ENCODE data around the gene ERICH3. TPM values are rescaled to one million over a fixed set of nuclear protein-coding genes. Genes with fewer than 3 reads are reported as not detected.
A peak's percentile ranks its signal among the peaks of the same experiment; 100 is the strongest.

The ERICH3 gene
- total and polyA plus RNA-seq, 4 donors = 5.7 to 16.0 (median 13.2) TPM

DNA sequence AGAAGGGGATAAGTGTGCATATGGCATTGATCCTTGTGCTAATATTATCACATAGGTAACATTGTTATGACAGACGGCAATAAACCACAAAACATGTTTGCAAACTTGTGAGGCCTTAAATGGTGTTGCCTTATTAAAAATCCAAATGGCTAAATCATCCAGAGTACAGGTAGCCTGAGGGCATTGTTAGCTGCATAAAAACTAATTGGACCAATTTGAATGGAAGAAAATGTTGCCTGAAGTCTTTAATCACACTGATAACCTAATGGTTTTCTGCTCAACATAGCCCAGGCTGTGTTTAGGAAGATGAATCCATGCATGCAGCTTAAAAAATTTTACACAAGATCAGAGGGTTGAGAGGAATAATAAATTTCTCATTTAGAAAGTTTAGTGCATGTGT is 141.8 kb downstream of the ERICH3 start:
- no peaks in the 10 kb centered on the region for H3K36me3 ChIP-seq (ENCODE audit: control insufficient read depth, insufficient read depth, low read length)
- WGBS (ENCODE audit: insufficient coverage) = no CpG with 5 or more reads among the region's 1 CpG
- H3K27me3 ChIP-seq (ENCODE audit: control insufficient read depth, insufficient read depth, low read length) = no peaks in the 10 kb centered on the region
- peak in 1 of 6 donors; percentile 74 for DNase-seq (ENCODE audit: low read depth in 4 of 6, low spot score in 6 of 6)
- H3K27ac ChIP-seq (ENCODE audit: low read depth, low read length) = no peak overlapping the region
- no peaks in the 10 kb centered on the region for H3K4me1 ChIP-seq (ENCODE audit: control insufficient read depth, insufficient read depth, low read length)
- H3K4me3 ChIP-seq (ENCODE audit: low read depth, low read length) = no peak overlapping the region
- no peaks in the 10 kb centered on the region for H3K9me3 ChIP-seq (ENCODE audit: control insufficient read depth, insufficient read depth, low read length)

DNA sequence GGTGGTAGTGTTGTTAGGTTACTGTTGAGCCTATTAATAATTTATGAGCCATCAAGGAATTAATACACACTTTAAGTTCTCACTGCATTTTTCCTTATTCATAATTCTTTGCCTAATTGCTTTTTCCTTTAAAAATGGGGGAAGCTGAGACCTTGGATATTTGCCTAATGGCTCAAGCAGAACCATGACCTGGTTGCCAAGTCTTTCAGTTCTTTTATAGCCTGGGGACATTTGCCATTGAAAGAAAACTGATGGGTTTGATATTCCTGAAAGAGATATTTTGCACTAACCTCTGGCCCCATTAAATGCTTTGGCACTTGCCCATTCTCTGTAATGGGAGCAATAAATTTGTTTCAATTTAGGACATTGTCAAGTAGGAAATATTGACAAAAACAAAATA is 142.7 kb downstream of the ERICH3 start:
- Histone ChIP-seq H3K4me3 (ENCODE audit: low read depth, low read length) (no peak overlapping the region), H3K4me1 (ENCODE audit: control insufficient read depth, insufficient read depth, low read length) (no peaks in the 10 kb centered on the region), H3K36me3 (ENCODE audit: control insufficient read depth, insufficient read depth, low read length) (no peaks in the 10 kb centered on the region), H3K9me3 (ENCODE audit: control insufficient read depth, insufficient read depth, low read length) (no peaks in the 10 kb centered on the region), H3K27me3 (ENCODE audit: control insufficient read depth, insufficient read depth, low read length) (no peaks in the 10 kb centered on the region), H3K27ac (ENCODE audit: low read depth, low read length) (no peak overlapping the region)
- peak in 2 of 6 donors; percentile 47 to 49 for DNase-seq (ENCODE audit: low read depth in 4 of 6, low spot score in 6 of 6)

DNA sequence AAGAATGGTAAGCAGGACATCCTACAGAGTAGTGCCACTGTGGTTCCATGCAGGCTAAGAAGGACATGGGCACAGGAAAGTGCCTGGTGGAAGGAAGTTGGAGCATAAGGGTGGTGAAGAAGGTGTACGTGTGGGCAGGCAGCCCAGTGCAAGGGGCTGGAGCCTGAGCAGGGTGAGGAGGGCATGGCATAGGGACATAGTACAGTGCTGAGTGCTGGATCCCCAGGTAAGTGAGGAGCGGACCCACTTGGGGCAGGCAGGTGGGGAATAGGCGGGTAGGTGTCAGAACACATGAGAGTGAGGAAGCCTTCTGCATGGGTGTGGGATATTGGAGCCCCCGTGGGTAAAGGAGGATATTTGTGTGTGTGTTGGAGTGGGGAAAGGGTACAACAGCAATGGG is 145.5 kb downstream of the ERICH3 start:
- no peak overlapping the region for H3K27ac ChIP-seq (ENCODE audit: low read depth, low read length)
- H3K27me3 ChIP-seq (ENCODE audit: control insufficient read depth, insufficient read depth, low read length) = no peaks in the 10 kb centered on the region
- H3K4me3 ChIP-seq (ENCODE audit: low read depth, low read length) = no peak overlapping the region
- no peak for DNase-seq (ENCODE audit: low read depth in 4 of 6, low spot score in 6 of 6)
- no peaks in the 10 kb centered on the region for H3K9me3 ChIP-seq (ENCODE audit: control insufficient read depth, insufficient read depth, low read length)
- H3K36me3 ChIP-seq (ENCODE audit: control insufficient read depth, insufficient read depth, low read length) = no peaks in the 10 kb centered on the region
- no peaks in the 10 kb centered on the region for H3K4me1 ChIP-seq (ENCODE audit: control insufficient read depth, insufficient read depth, low read length)
- 100% methylated on average over 4 of the region's 4 CpGs for WGBS (ENCODE audit: insufficient coverage)

DNA sequence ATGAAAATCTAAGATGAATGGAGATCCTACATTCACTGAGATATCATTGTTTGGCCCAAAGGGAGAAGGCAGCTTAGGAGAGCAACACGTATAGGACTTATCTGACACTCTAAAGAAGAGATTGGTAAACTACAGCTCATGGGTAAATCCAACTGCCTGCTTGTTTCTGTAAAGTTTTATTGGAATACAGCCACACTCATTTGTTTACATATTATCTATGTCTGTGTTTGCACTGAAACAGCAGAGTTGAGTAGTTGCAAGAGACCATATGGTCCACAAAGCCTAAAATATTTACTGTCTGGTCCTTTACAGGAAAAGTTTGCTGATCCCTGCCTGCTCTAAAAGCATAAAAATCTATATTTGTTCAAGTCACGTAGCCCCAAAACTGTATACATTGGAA is 146.9 kb downstream of the ERICH3 start:
- no peaks in the 10 kb centered on the region for H3K9me3 ChIP-seq (ENCODE audit: control insufficient read depth, insufficient read depth, low read length)
- H3K27ac ChIP-seq (ENCODE audit: low read depth, low read length) = no peak overlapping the region
- no peak overlapping the region for H3K4me3 ChIP-seq (ENCODE audit: low read depth, low read length)
- no peaks in the 10 kb centered on the region for H3K4me1 ChIP-seq (ENCODE audit: control insufficient read depth, insufficient read depth, low read length)
- no peaks in the 10 kb centered on the region for H3K36me3 ChIP-seq (ENCODE audit: control insufficient read depth, insufficient read depth, low read length)
- WGBS (ENCODE audit: insufficient coverage) = no CpG with 5 or more reads among the region's 2 CpGs
- H3K27me3 ChIP-seq (ENCODE audit: control insufficient read depth, insufficient read depth, low read length) = no peaks in the 10 kb centered on the region
- no peak for DNase-seq (ENCODE audit: low read depth in 4 of 6, low spot score in 6 of 6)

DNA sequence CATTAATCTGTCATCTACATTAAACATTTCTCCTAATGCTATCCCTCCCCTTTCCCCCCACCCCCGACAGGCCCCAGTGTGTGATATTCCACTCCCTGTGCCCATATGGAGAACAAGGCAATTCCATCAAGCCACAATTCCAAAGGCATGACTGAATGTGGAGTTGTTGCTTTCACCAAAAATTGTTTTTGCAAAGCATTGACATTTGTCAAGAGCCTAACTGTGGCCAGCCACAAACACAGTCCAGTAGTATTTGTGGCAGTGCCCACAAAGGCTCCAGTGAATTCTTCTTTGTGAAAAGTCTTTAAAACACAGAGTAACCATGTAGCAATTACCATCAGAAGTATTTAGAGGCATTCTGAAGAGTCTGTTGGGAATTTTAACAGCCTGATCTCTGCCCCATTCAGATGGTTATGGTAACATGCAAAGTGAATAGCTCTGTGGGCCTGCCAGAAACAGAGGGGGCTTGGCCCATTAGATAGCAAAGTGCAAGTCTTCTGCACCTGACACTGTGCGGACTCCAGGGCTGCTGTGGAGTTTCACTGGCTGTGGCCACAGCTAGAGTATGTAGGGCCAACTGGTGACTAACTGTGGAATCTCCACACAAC is 149.6 kb downstream of the ERICH3 start:
- Histone ChIP-seq H3K27me3 (ENCODE audit: control insufficient read depth, insufficient read depth, low read length) (no peaks in the 10 kb centered on the region), H3K4me1 (ENCODE audit: control insufficient read depth, insufficient read depth, low read length) (no peaks in the 10 kb centered on the region), H3K4me3 (ENCODE audit: low read depth, low read length) (no peak overlapping the region), H3K36me3 (ENCODE audit: control insufficient read depth, insufficient read depth, low read length) (no peaks in the 10 kb centered on the region), H3K9me3 (ENCODE audit: control insufficient read depth, insufficient read depth, low read length) (no peaks in the 10 kb centered on the region), H3K27ac (ENCODE audit: low read depth, low read length) (no peak overlapping the region)
- 76% methylated on average over 2 of the region's 2 CpGs for WGBS (ENCODE audit: insufficient coverage)
- no peak for DNase-seq (ENCODE audit: low read depth in 4 of 6, low spot score in 6 of 6)

DNA sequence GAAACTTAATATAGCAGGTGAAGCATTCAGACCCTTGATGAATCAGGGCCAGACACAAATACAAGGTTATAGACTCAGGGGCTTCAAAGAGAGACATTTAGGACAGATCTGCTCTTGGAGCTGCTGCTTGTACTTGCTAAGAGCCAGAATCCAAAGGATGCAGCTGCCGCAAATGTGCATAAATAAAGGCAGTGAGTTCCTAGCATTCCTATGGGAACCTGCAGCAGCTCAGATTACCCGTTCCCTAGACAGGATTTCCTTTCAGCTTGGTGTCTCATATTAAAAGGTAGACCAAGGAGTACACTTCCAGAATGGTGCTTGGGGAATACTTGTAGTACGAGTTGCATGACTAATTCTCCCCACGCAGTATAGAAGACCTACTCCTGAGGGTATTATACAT is 151.4 kb downstream of the ERICH3 start:
- WGBS (ENCODE audit: insufficient coverage) = no CpG with 5 or more reads among the region's 4 CpGs
- Histone ChIP-seq H3K27me3 (ENCODE audit: control insufficient read depth, insufficient read depth, low read length) (no peaks in the 10 kb centered on the region), H3K27ac (ENCODE audit: low read depth, low read length) (no peak overlapping the region), H3K9me3 (ENCODE audit: control insufficient read depth, insufficient read depth, low read length) (no peaks in the 10 kb centered on the region), H3K4me1 (ENCODE audit: control insufficient read depth, insufficient read depth, low read length) (no peaks in the 10 kb centered on the region), H3K4me3 (ENCODE audit: low read depth, low read length) (no peak overlapping the region), H3K36me3 (ENCODE audit: control insufficient read depth, insufficient read depth, low read length) (no peaks in the 10 kb centered on the region)
- DNase-seq (ENCODE audit: low read depth in 4 of 6, low spot score in 6 of 6) = peak in 1 of 6 donors; percentile 85

Other genes with a start within 250 kb of the ERICH3 start
- gene LRRC53, start 161.2 kb downstream of the ERICH3 start, total RNA-seq = under 1 TPM; 0.06 to 0.40 TPM
- under 1 TPM; 0.05 to 0.06 TPM for gene LRRC53, start 161.2 kb downstream of the ERICH3 start, polyA plus RNA-seq (ENCODE audit: insufficient read length in 2 of 2)
- gene CRYZ, start 59.3 kb upstream of the ERICH3 start, total RNA-seq = 10 to 100 TPM; 26.7 to 29.8 TPM
- 10 to 100 TPM; 21.7 to 27.5 TPM for gene CRYZ, start 59.3 kb upstream of the ERICH3 start, polyA plus RNA-seq (ENCODE audit: insufficient read length in 2 of 2)
- 10 to 100 TPM; 14.5 to 19.7 TPM for gene TYW3, start 59.4 kb upstream of the ERICH3 start, total RNA-seq
- gene TYW3, start 59.4 kb upstream of the ERICH3 start, polyA plus RNA-seq (ENCODE audit: insufficient read length in 2 of 2) = 10 to 100 TPM; 16.6 to 19.3 TPM

Data from spinal cord (tissue), 10 donors.